ENCODE results near the gene PCDHA2. TPM values are rescaled to one million over a fixed set of nuclear protein-coding genes. Genes with fewer than 3 reads are reported as not detected.
"Not testable (repeated sequence)": the region's sequence is repeated elsewhere in the genome, so short reads cannot be mapped to it uniquely, and the experiment has no call there.

PCDHA2 gene
- total and polyA plus RNA-seq, 9 of the 15 experiments (the other 6 are each of a cell fraction or from before 2014, with no cell fraction given), result not detected

DNA sequence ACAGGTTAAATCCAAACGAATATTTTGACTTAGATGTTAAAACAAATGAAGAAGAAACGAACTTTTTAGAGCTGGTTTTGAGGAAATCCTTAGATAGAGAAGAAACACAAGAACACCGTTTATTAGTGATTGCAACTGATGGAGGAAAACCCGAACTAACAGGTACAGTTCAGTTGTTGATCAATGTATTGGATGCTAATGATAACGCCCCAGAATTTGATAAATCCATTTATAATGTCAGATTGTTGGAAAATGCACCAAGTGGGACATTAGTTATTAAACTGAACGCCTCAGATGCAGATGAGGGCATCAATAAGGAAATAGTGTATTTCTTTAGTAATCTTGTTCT, 27.6 kb downstream of the PCDHA2 start:
- in situ Hi-C loops (cut with MboI), result no loop called here
- H3K9me3 ChIP-seq (replicated peaks; ENCODE audit: control insufficient read depth, insufficient read depth, low read depth, low read length), result no peaks in the 10 kb centered on the region; the same call in 1 of the 2 replicates
- ATAC-seq (no peak), DNase-seq (ENCODE audit: extremely low read depth in 1 of 4, low spot score in 3 of 4) (no peak), FAIRE-seq (no peak)
- no peaks in the 10 kb centered on the region for H3K79me2 ChIP-seq (ENCODE audit: control insufficient read depth, insufficient read depth, low read length)
- no peaks in the 10 kb centered on the region for H3K27me3 ChIP-seq (ENCODE audit: control insufficient read depth in 2 of 2, insufficient read depth in 2 of 2, low read length in 2 of 2)
- H3K9me1 ChIP-seq (ENCODE audit: control insufficient read depth, insufficient read depth, low read length), result no peaks in the 10 kb centered on the region
- no peak overlapping the region for H3K27ac ChIP-seq (ENCODE audit: extremely low read depth, low read depth, low read length)
- no peaks in the 10 kb centered on the region for H4K20me1 ChIP-seq (replicated peaks; ENCODE audit: control insufficient read depth, insufficient read depth, low read length)
- H3K9ac ChIP-seq (ENCODE audit: insufficient read depth in 1 of 2, low read depth in 2 of 2, low read length in 2 of 2), result no peak overlapping the region
- no peak overlapping the region for H3K4me2 ChIP-seq (ENCODE audit: insufficient read depth, low read length)
- WGBS (ENCODE audit: insufficient coverage, low coverage, missing lambda C conversion rate), result 2% methylated on average over 6 of the region's 6 CpGs
- ChIA-PET CTCF (ENCODE audit: low intra/inter-chr PET ratio) (no interaction called here), POLR2A (no interaction called here)
- H3K36me3 ChIP-seq (ENCODE audit: control insufficient read depth, insufficient read depth, low read length), result no peaks in the 10 kb centered on the region
- no peak overlapping the region for H2AFZ ChIP-seq (ENCODE audit: low read depth, low read length)
- H3K4me3 ChIP-seq, result no peak overlapping the region
- TF ChIP-seq, protein P1, sequence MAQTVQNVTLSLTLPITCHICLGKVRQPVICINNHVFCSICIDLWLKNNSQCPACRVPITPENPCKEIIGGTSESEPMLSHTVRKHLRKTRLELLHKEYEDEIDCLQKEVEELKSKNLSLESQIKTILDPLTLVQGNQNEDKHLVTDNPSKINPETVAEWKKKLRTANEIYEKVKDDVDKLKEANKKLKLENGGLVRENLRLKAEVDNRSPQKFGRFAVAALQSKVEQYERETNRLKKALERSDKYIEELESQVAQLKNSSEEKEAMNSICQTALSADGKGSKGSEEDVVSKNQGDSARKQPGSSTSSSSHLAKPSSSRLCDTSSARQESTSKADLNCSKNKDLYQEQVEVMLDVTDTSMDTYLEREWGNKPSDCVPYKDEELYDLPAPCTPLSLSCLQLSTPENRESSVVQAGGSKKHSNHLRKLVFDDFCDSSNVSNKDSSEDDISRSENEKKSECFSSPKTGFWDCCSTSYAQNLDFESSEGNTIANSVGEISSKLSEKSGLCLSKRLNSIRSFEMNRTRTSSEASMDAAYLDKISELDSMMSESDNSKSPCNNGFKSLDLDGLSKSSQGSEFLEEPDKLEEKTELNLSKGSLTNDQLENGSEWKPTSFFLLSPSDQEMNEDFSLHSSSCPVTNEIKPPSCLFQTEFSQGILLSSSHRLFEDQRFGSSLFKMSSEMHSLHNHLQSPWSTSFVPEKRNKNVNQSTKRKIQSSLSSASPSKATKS (CRISPR knock-in tag; IDR thresholded peaks at IDR 0.05), result no peak
- TF ChIP-seq, protein P2, sequence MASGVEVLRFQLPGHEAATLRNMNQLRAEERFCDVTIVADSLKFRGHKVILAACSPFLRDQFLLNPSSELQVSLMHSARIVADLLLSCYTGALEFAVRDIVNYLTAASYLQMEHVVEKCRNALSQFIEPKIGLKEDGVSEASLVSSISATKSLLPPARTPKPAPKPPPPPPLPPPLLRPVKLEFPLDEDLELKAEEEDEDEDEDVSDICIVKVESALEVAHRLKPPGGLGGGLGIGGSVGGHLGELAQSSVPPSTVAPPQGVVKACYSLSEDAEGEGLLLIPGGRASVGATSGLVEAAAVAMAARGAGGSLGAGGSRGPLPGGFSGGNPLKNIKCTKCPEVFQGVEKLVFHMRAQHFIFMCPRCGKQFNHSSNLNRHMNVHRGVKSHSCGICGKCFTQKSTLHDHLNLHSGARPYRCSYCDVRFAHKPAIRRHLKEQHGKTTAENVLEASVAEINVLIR (CRISPR knock-in tag; IDR thresholded peaks at IDR 0.05), result no peak
- no peak for TF ChIP-seq SIRT6 (IDR thresholded peaks at IDR 0.05; ENCODE audit: low read depth, low read length)
- TF ChIP-seq, protein P3, sequence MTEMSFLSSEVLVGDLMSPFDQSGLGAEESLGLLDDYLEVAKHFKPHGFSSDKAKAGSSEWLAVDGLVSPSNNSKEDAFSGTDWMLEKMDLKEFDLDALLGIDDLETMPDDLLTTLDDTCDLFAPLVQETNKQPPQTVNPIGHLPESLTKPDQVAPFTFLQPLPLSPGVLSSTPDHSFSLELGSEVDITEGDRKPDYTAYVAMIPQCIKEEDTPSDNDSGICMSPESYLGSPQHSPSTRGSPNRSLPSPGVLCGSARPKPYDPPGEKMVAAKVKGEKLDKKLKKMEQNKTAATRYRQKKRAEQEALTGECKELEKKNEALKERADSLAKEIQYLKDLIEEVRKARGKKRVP (CRISPR knock-in tag; IDR thresholded peaks at IDR 0.05), result no peak
- TF ChIP-seq, protein P4, sequence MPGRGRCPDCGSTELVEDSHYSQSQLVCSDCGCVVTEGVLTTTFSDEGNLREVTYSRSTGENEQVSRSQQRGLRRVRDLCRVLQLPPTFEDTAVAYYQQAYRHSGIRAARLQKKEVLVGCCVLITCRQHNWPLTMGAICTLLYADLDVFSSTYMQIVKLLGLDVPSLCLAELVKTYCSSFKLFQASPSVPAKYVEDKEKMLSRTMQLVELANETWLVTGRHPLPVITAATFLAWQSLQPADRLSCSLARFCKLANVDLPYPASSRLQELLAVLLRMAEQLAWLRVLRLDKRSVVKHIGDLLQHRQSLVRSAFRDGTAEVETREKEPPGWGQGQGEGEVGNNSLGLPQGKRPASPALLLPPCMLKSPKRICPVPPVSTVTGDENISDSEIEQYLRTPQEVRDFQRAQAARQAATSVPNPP (IDR thresholded peaks at IDR 0.05; ENCODE audit: borderline replicate concordance, insufficient read depth, insufficient read length), result no peak
- TF ChIP-seq PYGO2 (tag; IDR thresholded peaks at IDR 0.05), result no peak
- TF ChIP-seq ZBTB1 (CRISPR knock-in tag; IDR thresholded peaks at IDR 0.05; ENCODE audit: borderline replicate concordance, low read depth), result no peak
- no peak for TF ChIP-seq IRF2 (CRISPR knock-in tag; IDR thresholded peaks at IDR 0.05)
- no peak for TF ChIP-seq HMG20B (CRISPR knock-in tag; IDR thresholded peaks at IDR 0.05)
- TF ChIP-seq NCOA2 (IDR thresholded peaks at IDR 0.05; ENCODE audit: partially characterized antibody in 2 of 2), result no peak
- no peak for TF ChIP-seq THRAP3 (IDR thresholded peaks at IDR 0.05; ENCODE audit: borderline replicate concordance)
- intact Hi-C loops (cut with micrococcal nuclease), result no loop called here
- BruUV-seq (replicated peaks), result no TSS peak
- peaks cover 0 to 15% of the 10 kb centered on the region in 2 experiments; a peak in 2 of 5 replicates for H3K4me1 ChIP-seq (replicated peaks in 1 of 2; ENCODE audit: control insufficient read depth in 2 of 2, insufficient read depth in 2 of 2, low read length in 2 of 2)

DNA sequence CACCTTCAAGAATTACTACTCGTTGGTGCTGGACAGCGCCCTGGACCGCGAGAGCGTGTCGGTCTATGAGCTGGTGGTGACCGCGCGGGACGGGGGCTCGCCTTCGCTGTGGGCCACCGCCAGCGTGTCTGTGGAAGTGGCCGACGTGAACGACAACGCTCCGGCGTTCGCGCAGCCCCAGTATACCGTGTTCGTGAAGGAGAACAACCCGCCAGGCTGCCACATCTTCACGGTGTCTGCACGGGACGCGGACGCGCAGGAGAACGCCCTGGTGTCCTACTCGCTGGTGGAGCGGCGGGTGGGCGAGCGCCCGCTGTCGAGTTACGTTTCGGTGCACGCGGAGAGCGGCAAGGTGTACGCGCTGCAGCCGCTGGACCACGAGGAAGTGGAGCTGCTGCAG, 28.3 kb downstream of the PCDHA2 start:
- intact Hi-C loops (cut with micrococcal nuclease); H4K20me1 ChIP-seq (replicated peaks; ENCODE audit: control insufficient read depth, insufficient read depth, low read length); BruUV-seq (replicated peaks); H3K36me3 ChIP-seq (ENCODE audit: control insufficient read depth, insufficient read depth, low read length); H3K9me3 ChIP-seq (replicated peaks; ENCODE audit: control insufficient read depth, insufficient read depth, low read depth, low read length); DNase-seq (ENCODE audit: extremely low read depth in 1 of 4, low spot score in 3 of 4); FAIRE-seq; ATAC-seq; H3K4me3 ChIP-seq; H3K4me2 ChIP-seq (ENCODE audit: insufficient read depth, low read length); in situ Hi-C loops (cut with MboI); POLR2A ChIA-PET; H3K27ac ChIP-seq (ENCODE audit: extremely low read depth, low read depth, low read length); H2AFZ ChIP-seq (ENCODE audit: low read depth, low read length); H3K9me1 ChIP-seq (ENCODE audit: control insufficient read depth, insufficient read depth, low read length); H3K9ac ChIP-seq (ENCODE audit: insufficient read depth in 1 of 2, low read depth in 2 of 2, low read length in 2 of 2); H3K27me3 ChIP-seq (ENCODE audit: control insufficient read depth in 2 of 2, insufficient read depth in 2 of 2, low read length in 2 of 2); H3K79me2 ChIP-seq (ENCODE audit: control insufficient read depth, insufficient read depth, low read length); CTCF ChIA-PET (ENCODE audit: low intra/inter-chr PET ratio): not testable (repeated sequence)
- H3K4me1 ChIP-seq (replicated peaks in 1 of 2; ENCODE audit: control insufficient read depth in 2 of 2, insufficient read depth in 2 of 2, low read length in 2 of 2), result peaks cover 0 to 16% of the 10 kb centered on the region in 2 experiments; a peak in 2 of 5 replicates
- WGBS (ENCODE audit: insufficient coverage, low coverage, missing lambda C conversion rate), result 33% methylated on average over 38 of the region's 48 CpGs

Data from K562 (cell line).